ENCODE data around the gene NDRG3.
A peak's percentile ranks its signal among the peaks of the same experiment; 100 is the strongest.
"Not testable (repeated sequence)": the region's sequence is repeated elsewhere in the genome, so short reads cannot be mapped to it uniquely, and the experiment has no call there.

NDRG3 gene

DNA sequence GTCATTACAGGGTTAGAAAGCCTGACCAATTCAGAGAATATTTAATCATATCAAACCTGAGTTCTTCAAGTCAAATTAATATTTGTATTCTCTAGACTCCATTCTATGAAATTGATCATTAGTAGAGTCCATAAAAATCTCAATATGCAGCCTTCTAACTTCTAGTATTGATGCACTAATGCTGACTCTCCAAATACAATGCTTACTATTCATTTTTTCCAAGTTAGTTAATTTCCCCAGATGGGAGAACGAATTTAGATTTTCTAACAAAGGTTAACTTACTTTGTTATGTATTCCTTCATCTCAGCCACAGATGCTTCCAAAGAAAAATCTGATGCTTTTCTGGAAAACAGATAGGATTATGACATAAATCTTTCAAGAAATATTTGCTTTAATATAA lies 12.4 kb upstream of the NDRG3 start:
- no peak for DNase-seq

DNA sequence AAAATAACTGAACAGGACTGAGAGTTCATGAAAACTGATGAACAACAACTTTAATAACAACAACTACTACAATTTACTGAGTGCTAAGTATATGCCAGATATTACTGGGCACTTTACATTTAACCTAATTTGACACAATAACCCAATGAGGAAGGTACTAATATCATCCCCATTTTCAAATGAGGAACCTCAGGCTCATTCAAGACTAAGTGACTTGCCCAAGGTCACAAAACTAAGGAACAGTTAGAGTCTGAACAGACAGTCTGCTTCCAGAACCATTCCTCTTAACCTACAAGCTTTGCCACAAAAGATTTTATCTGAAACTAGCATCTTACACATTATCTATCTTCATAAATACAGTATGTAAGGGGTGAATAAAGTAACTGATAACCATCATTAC lies 10.6 kb upstream of the NDRG3 start:
- DNase-seq = no peak

DNA sequence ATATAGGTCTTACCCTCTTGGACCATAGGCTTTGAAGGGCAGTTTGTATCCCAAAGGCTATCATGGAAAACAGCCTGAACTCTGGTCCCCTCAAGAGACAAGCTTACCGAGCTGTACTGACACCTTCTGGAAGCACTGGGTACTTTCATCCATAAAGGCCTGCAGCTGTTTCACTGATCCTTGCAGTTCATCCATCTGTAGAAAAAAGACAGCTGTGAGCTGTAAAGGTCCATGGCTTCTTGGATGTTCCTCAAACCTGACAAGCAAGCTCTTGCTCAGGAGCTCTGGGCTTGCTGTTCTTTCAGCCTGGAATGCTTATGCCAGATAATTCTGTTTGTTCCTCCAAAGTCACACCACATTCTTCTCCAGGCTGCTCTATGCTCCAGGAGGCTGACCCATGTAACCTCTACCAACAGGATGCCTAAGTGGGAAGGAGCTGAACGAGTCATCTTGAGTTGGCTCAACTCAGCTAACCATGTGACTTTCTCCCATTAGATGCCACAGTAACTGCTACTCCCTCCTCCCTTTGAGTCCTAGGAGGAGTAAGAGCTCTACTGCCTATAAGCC lies 8.8 kb upstream of the NDRG3 start:
- DNase-seq = peak; percentile 51

DNA sequence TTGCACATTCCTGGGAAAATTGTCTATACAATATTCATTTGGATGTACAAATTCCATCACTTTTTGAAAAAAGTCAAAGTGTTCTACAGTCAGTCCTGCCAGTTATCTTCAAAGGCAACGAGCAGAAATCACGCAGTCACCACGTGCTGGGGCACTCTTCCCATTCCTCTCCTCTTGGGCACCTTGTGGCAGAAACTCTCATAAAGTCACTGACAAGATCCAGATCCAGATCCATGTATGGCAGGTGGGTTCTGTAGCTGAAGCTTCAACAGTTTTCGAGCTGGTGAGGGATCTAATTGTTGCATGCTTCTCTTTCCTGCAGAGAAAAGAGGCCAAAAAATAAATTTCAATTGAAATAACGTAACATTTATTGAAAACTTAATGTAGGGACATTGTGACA lies 6.7 kb upstream of the NDRG3 start:
- DNase-seq = no peak

DNA sequence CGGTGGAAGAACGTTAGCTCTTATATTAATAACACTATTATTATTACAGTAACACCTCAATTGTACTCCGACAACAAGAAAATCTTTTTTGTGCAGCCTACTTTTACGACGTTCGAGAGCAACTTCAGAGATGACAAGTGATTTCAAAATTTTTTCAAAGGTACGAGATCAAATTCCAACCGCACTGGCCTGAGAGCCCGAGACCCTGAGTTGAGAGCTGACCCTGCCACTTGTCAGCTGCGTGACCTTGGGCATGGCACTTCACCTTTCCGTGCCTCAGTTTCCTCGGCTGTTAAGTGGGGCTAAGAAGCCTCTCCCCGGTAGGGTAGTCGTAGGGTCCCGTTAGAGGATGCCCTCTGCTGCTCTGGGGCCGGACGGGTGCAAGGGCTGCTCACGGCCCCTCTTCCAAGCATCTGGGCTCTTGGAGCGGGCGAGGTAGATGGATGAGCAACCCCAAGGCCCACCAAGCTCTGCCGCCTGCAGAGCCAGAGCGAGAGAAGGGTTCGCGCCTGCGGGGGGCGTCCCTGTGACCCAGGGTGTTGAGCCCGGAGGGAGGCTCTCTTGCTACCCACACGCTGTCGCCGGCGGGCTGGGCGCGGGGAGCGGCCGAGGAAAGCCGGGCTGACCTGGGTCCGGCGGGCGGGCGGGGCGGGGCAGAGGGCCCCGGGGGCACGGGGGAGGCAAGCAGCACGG lies 510 bp downstream of the NDRG3 start:
- DNase-seq = no peak

DNA sequence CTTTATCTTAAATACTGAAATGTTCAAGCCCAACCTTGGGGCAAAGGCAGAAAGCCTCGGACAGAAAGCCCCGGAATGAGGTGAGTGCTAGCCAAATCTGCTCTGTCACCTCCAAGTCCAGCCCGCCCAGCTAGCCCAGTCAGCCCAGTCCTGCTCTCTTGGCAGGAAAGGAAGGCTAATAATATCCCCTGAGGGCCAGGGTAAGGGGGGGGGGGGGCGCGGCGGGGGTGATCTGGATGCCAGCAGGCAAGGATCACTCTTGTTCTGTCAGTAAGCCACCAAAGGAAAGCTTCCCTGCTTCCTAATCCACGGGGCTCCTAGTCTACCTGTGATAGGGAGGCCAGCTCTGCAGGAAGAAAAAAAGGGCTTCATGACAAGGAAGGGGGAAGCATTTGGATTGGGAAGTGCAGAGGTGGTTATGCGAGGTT lies 1.1 kb downstream of the NDRG3 start:
- DNase-seq = peak; percentile 19

DNA sequence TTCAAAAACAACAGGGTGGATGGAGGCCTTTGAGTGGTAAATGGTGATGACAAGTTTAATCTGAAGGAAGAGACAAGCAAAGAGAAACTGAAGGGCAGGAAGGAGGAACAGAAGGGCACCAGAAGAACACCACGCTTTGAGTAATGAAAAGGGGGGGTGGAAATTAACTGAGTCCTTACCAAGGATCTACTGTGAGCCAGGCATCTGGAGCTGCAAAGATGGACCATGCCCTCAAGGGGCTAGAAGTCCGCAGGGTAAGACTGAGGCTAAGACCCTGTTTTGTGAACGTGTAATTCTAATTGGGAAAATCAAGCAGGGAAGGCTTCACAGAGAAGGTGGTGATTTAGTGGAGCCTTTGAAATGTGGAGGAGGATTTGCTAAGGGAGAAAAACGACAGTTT lies 1.6 kb downstream of the NDRG3 start:
- no peak for DNase-seq

DNA sequence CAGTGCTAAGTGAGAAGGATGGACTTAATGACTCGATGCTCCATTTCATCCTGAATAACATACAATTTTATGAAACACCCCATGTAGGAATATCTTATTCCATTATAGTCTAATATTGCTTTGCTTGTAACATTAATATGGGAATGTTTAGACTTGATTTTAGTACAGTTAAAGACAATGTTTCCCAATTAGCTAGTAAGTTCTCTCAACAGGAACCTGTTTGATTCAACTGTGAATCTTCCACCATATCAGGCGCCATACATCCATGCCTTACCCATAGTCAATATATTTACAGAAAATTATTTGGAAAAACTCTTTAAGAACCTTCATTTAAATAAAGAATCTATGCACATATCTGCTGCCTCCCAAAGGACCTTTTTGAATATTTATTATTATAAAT lies 3.3 kb downstream of the NDRG3 start:
- no peak for DNase-seq

DNA sequence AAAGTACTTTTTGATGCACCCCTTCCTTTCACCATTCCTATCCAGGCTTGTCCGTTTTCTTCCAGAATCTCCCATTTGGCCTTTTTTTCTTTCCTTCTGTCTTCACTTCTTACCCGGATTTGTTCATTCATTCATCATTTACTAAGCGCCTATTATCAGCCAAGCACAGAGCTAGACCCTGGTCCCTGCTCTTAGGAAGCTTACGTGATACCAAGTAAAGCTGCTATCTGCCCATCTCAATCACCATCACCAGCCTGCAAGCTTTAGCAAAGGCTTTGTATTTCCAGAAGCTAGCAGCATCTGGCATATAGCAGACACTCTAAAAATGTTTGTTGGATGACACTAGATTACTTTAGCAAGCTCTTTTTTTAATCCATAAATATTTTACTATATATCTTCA lies 4.8 kb downstream of the NDRG3 start:
- no peak for DNase-seq

DNA sequence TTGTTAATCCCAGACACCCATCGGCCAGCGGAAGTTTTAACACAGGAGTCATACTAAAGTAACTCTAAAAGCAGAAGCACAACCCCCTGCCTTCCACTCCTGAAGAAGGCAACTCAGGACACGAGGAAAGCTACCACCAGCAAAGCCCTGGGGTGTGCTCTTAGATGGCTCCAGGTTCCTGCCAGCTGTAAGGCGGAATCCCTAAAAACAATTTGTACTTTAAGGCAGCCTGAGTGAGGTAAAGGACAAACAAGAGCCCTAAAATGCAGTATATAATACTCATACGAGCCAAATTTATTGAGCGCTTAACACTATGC lies 8.7 kb downstream of the NDRG3 start:
- DNase-seq = no peak

DNA sequence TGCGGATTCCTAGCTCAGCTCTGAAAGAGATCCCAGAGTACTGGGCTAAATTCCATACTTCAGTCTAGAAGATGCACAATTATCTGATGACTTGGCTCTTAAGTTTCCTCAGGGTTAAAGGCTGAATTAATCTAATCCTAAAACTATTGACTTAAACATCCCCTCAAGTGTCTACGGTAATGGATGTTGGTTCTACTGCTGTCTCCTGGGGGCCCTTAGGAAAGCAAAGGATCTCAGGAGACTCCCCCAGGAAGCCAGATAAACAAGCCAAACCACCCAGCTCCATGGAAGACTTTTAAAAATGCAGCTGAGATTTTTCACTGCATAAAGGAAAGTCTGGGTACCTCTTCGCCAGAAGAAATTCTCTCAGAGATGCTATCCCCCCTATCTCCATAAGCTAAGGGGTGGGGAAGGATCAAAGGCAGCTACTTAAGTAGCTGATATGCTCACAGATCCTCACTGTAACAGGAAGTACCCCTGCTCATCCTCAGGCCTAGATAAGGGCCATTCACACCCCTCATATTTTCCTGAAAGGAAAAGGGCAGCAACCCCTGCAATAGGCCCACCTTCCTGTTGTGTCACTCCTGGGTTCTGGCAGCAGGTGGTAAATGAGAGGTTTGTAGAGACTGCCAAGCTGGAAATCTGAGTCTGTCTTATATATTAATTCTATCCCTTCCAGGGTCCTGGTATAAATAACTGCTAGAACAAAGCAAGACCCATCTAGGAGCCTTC lies 9.3 kb downstream of the NDRG3 start:
- DNase-seq = no peak

DNA sequence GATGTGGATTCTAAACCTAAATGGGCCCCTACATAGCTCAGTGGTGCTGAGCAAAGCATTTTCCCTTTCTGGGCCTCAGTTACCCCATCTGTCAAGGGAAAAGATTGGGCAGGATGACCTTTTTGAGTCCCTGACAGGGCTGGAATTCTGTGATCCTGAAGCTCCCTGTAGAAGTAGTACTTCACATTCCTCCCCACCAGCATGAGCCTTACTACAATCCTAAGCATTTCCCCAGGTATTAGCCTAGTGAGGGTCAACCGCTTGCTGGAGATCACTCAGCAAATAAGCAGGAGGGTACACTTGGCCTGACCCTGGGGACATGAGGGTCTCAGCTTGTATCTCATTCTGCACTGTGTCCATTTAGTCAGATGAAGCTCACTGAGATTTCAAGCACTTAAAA lies 13.4 kb downstream of the NDRG3 start:
- DNase-seq = no peak

DNA sequence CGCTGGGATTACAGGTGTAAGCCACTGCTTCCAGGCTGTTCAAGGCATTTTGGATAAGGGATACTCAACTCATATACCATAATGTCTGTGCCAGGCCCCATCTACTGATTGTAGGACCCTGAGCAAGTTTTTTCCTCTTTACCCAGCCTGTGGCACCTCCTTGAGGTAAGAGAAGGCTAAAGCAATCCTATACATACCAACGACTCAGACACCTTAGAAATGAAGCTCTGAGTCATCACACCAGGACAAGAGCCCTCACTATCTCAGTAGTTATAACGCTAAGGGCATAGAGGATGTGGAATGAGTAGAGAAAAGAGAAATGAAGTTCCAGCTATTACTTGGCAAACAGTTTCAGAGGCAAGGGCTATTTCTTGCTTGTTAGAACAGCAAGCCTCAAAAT lies 16.9 kb downstream of the NDRG3 start:
- no peak for DNase-seq

DNA sequence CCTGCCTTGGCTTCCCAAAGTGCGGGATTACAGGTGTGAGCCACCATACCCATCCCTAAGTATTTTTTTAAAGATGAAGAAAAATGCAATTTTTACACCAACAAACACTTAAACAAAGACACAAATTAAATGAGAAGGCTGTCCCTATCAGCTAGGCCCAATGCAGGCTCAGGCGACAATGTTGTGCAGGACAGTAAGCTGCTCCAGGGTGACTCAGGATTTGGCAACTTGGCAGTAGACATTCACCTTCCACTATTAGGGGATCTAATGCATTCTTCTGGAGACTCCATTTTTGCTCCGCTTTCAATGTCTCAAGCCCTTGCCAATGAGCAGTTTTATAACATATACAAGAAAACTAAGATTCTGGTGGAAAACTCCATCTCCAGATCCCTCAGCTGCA lies 19.7 kb downstream of the NDRG3 start:
- DNase-seq = no peak

DNA sequence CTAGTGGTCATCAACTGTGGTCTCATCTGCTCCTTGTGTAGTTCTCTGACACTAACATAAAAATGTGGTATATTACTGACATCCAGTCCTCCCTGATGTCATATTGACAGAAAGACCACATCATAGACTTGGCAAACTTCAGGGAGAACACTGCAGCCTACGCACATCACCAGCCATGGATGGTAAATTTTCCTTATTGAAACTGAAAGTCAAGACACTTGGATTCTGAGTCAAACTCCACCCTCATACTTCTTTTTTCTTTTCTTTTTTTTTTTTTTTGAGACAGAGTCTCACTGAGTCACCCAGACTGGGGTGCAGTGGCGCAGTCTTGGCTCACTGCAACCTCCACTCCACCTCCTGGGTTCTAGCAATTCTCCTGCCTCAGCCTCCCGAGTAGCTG lies 25.4 kb downstream of the NDRG3 start:
- DNase-seq = no peak

DNA sequence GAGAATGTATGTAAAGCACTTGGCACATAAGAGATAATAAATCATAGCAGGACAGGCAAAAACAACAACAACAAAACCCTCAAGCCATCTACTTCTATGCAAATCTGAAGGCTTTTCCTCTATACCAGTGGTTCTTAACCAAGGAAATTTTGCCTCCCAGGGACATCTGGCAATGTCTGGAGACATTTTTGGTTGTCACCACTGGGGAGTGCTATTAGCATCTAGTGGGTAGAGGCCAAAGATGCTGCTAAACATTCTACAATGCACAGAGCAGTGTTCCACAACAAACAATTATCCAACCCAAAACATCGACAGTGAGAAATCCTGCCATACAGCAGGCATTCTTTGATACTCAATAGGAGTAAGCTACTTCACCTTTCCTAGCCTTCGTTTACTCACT lies 28.2 kb downstream of the NDRG3 start:
- peak; percentile 19 for DNase-seq

DNA sequence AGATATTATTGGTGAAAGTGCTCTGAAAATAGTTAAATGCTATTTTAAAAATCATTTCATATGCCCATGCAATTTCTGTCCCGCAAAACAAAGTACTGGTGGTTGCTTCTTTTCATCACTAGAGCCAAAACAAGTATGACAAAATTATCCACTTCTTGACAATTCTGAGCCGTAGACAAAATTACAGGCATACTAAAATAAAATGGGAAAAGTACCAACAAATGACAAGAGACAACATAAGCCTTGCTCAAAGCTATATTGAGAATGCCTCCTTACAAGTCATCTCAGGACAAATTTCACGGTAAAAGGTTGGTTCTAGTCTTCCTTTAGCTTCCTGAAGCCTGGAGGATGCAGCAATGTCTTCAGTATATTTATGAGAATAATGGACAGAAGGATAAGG lies 28.9 kb downstream of the NDRG3 start:
- no peak for DNase-seq

DNA sequence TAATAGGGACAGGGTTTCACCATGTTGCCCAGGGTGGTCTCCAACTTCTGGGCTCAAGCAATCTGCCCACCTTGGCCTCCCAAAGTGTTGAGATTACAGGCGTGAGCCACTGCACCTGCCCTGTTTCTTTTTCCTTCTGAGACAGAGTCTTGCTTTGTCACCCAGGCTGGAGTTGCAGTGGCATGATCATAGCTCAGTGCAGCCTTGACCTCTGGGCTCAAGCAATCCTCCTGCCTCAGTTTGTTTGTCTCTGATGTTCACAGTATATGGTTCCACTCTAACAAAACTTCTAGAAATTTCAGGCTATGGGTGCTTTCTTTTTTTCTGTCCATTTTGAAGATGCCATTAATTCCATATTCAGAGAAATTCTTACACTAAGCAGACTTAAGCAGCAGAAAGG lies 33.1 kb downstream of the NDRG3 start:
- no peak for DNase-seq

DNA sequence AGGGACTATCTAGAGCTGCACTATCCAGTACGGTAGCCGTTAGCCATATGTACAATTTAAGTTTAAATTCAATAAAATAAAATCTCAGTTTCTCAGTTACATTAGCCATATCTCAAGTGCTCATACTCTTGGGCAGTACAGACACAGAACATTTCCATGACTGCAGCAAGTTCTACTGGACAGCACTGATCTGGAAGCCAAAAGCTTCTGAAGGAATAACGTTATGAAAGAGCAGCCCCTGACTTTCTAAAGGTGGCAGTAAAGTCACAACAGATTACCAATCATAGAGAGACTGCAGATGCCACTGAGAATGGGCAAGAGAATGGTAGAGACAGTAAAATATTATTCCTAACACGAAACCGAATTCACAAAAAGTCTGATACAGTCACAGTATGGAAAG lies 36.8 kb downstream of the NDRG3 start:
- DNase-seq = no peak

DNA sequence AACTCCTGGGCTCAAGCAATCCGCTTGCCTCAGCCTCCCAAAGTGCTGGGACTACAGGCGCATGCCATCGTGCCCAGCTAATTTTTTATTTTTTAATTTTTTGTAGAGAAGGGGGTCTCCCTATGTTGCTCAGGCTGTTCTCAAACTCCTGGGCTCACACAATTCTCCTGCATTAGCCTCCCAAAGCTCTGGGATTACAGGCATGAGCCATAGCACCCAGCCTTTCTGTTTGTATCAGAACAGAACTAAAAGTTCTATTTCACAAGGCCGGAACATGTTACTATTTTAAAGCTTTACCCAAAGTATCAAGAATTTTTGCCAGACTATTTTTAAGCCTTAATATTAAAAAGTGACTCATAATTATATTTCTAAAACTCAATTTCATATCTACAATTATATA lies 42.4 kb downstream of the NDRG3 start:
- no peak for DNase-seq

DNA sequence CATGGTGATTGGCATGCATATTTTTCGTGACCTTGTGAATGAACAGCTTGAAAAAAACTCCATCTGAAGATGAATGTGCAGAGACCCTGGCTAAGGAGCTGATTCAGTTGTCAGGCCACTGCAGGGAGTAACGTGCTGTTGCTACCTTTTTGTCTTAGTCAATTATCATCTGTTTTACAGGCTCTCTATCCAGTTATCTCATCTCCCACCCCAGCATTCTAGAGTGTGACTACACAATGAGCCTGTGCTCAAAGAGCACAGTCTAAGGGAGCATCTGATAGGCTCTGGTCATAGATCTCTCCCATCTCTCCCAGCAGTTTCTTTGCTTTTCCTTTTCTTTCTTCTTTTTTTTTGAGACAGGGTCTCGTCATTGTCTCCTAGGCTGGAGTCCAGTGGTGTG lies 45.5 kb downstream of the NDRG3 start:
- DNase-seq = no peak

DNA sequence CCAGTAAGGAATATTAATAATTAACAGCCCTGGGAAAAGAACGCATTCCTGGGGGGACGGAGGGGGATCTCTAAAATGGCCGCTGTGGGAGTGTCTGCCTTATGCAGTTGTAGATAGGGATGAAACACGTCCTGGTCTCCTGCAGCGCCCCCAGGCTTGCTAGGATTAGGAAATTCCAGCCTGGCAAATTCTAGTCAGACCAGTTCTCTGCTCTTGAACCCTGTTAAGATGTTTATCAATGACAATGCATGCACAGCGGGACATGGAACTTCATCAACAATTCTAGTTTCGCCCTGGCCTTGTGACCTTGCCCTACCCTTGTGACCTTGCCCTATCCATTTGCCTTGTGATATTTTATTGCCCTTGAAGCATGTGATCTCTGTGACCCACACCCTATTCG lies 50.4 kb downstream of the NDRG3 start:
- DNase-seq = not testable (repeated sequence)

DNA sequence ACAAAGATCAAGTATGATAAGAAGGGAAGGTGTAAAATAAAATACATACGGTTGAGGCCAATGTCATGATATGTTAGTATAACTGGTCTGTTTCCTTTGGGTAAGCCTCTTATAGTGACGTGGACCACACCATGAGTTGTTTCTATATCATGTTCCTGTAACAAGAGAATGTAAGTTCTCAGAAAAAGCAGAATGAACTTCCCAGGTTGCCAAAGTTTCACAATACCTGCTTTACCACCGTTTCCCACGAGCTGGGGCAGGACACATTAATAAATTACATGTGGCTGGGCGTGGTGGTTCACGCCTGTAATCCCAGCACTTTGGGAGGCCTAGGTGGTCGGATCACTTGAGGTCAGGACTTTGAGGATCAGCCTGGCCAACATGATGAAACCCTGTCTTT lies 57.3 kb downstream of the NDRG3 start:
- no peak for DNase-seq

DNA sequence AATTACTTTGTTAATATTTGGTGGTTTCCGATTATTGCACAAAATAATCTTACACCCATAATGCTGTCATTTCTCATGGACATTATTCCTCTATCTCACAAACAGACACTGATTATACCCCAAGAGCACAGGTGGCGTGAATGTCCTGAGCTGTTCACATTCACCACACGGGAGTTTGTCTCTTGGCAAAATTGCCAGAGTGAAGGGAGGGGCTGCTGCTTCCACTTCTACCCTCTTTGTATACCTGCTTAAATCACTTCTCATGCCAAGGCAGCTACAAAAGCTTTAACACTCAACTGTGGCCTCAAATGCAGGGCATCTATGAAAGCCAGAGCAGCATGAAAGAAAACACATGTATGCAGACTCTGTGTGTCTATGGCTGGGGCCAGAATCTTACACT lies 58.0 kb downstream of the NDRG3 start:
- no peak for DNase-seq

DNA sequence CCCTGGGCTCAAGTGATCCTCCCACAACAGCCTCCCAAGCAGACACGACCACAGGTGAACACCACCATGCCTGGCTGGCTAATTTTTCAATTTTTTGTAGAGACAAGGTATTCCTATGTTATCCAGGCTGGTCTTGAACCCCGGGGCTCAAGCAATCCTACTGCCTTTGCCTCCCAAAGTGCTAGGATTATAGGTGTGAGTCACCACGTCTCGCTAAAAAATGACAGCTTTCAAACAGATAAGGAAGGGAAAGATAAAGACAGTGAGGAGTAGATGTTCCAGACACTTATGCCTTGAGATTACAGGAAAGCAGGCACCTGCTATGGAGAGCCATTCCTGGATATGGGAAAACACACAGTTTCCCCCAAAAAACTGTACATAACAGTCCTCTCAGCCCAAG lies 58.9 kb downstream of the NDRG3 start:
- DNase-seq = no peak

Measured in RPMI8226 (cell line).